ENCODE measurements around the gene ACTR1B.
"Not testable (repeated sequence)": the region's sequence is repeated elsewhere in the genome, so short reads cannot be mapped to it uniquely, and the experiment has no call there.

The ACTR1B gene

GRCh38 chr2:97691166-97691565 is 27.3 kb upstream of the ACTR1B start:
- no peak for DNase-seq (ENCODE audit: low read depth in 1 of 2, low spot score in 1 of 2)

GRCh38 chr2:97688062-97688827 is 24.4 kb upstream of the ACTR1B start:
- no peak for DNase-seq (ENCODE audit: low read depth in 1 of 2, low spot score in 1 of 2)

GRCh38 chr2:97687235-97687634 is 23.4 kb upstream of the ACTR1B start:
- DNase-seq (ENCODE audit: low read depth in 1 of 2, low spot score in 1 of 2), result not testable (repeated sequence)

GRCh38 chr2:97678298-97678697 is 14.5 kb upstream of the ACTR1B start:
- no peak for DNase-seq (ENCODE audit: low read depth in 1 of 2, low spot score in 1 of 2)

- no peak for DNase-seq (ENCODE audit: low read depth in 1 of 2, low spot score in 1 of 2)
These were observed 13.6 kb upstream of the ACTR1B start for GRCh38 chr2:97677480-97677879.

- no peak for DNase-seq (ENCODE audit: low read depth in 1 of 2, low spot score in 1 of 2)
These were observed 12.8 kb upstream of the ACTR1B start for GRCh38 chr2:97676620-97677019.

GRCh38 chr2:97675430-97676113 is 11.7 kb upstream of the ACTR1B start:
- DNase-seq (ENCODE audit: low read depth in 1 of 2, low spot score in 1 of 2), result no peak

- no peak for DNase-seq (ENCODE audit: low read depth in 1 of 2, low spot score in 1 of 2)
These were observed 10.1 kb upstream of the ACTR1B start for GRCh38 chr2:97673915-97674283.

GRCh38 chr2:97673182-97673914 is 9.5 kb upstream of the ACTR1B start:
- DNase-seq (ENCODE audit: low read depth in 1 of 2, low spot score in 1 of 2), result no peak

- not testable (repeated sequence) for DNase-seq (ENCODE audit: low read depth in 1 of 2, low spot score in 1 of 2)
These were observed 8.8 kb upstream of the ACTR1B start for GRCh38 chr2:97672606-97673140.

GRCh38 chr2:97671526-97671925 is 7.7 kb upstream of the ACTR1B start:
- DNase-seq (ENCODE audit: low read depth in 1 of 2, low spot score in 1 of 2), result no peak

GRCh38 chr2:97670471-97670870 is 6.6 kb upstream of the ACTR1B start:
- DNase-seq (ENCODE audit: low read depth in 1 of 2, low spot score in 1 of 2), result no peak

- DNase-seq (ENCODE audit: low read depth in 1 of 2, low spot score in 1 of 2), result no peak
These were observed 5.6 kb upstream of the ACTR1B start, which contains the start of gene C2orf92 for GRCh38 chr2:97669448-97669847. Gene C2orf92 (plus strand): TSS chr2:97669713. CDS start chr2:97669789, 76 bp downstream.

GRCh38 chr2:97664636-97664970 is 759 bp upstream of the ACTR1B start:
- DNase-seq (ENCODE audit: low read depth in 1 of 2, low spot score in 1 of 2), result no peak

GRCh38 chr2:97663626-97663961 is 250 bp downstream of the ACTR1B start:
- DNase-seq (ENCODE audit: low read depth in 1 of 2, low spot score in 1 of 2), result no peak

- peak; percentile 32 to 59 for DNase-seq (ENCODE audit: low read depth in 1 of 2, low spot score in 1 of 2)
These were observed 784 bp downstream of the ACTR1B start for GRCh38 chr2:97662895-97663625.

GRCh38 chr2:97662386-97662894 is 1.4 kb downstream of the ACTR1B start:
- no peak for DNase-seq (ENCODE audit: low read depth in 1 of 2, low spot score in 1 of 2)

- DNase-seq (ENCODE audit: low read depth in 1 of 2, low spot score in 1 of 2), result no peak
These were observed 1.9 kb downstream of the ACTR1B start for GRCh38 chr2:97661927-97662326.

- DNase-seq (ENCODE audit: low read depth in 1 of 2, low spot score in 1 of 2), result no peak
These were observed 3.0 kb downstream of the ACTR1B start for GRCh38 chr2:97660775-97661389.

GRCh38 chr2:97660044-97660774 is 3.6 kb downstream of the ACTR1B start:
- no peak for DNase-seq (ENCODE audit: low read depth in 1 of 2, low spot score in 1 of 2)

Data from stimulated activated CD4-positive, alpha-beta T cell treated with anti-CD3 and anti-CD28 coated beads, Interleukin-15, amount 100 ng/mL, for 1 hour (primary cell).